Right lung (tissue), 5 donors: ENCODE measurements around the gene ERMN. TPM values are rescaled to one million over a fixed set of nuclear protein-coding genes. Genes with fewer than 3 reads are reported as not detected.

ENCODE experiments used
- DNase-seq, 2 donors: peaks; one replicate each; pipeline ENCODE4 v3.0.0-alpha.2; 2013
- polyA plus RNA-seq, 5 donors: library from polyadenylated mRNA; unstranded; fragments of 120-200 nt; gene quantifications; one replicate each; pipeline versions ENCODE4 v1.2.1 to v1.2.3, GENCODE V29; 2013; ENCODE audit warnings: inconsistent platforms in 1 of 5, low replicate concordance in 1 of 5; ENCODE audit not compliant: insufficient read length in 5 of 5, insufficient read depth in 1 of 5

ERMN gene
- polyA plus RNA-seq, 5 donors: 0.12 to 0.77 (median 0.28) TPM

DNA sequence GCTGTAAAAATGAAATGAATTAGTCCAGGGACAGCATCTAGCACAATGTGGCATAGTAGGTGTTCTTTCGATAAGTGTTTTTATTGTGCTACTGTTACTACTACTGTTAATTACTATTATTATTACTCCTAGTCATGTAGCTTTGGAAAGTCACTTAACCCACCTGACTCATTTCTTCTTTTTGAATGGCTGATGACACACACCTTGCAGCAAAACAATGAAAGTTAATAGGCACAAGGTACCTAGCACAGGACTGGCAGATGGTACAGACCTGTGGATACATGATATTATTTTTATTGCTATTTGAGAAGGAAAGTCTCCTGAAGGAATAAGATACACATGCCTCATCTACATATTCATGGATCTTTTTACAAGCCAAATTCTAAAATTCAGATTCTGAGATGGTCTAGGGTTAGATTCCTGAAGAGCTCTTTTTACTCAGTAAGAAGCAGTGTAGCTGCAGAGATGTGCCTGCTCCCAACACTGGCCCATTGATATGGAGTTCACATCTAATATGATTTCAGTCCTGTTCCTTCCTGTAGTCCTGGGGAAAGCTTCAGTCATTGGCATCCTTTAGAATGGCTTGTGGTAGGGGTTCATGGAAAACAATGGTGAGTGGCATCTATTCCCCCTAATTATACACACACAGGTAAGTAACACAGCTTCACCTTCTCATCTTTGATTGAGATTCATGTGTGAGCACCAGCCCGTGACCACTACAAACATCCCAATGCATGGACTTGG lies 7.9 kb upstream of the ERMN start:
- DNase-seq: no peak

DNA sequence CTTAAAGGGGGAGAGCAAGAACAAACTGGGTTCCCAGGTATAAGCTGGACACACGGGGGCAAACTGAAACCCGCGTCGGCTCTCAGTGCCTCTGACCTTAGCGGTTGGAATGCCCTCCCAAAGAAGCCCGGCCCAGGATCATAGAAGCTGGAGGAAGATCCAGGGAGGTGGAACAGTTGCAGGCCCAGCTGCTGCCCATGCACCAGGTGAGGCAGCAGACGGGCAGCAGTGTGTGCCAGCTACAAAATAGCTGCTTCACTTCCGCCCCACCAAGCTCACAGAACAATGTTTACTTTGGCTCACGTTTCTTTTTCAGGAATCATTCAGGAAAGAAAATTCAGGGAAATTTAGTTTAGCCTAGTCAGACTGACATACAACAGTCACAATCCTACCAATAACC lies 3.9 kb upstream of the ERMN start:
- no peak for DNase-seq

DNA sequence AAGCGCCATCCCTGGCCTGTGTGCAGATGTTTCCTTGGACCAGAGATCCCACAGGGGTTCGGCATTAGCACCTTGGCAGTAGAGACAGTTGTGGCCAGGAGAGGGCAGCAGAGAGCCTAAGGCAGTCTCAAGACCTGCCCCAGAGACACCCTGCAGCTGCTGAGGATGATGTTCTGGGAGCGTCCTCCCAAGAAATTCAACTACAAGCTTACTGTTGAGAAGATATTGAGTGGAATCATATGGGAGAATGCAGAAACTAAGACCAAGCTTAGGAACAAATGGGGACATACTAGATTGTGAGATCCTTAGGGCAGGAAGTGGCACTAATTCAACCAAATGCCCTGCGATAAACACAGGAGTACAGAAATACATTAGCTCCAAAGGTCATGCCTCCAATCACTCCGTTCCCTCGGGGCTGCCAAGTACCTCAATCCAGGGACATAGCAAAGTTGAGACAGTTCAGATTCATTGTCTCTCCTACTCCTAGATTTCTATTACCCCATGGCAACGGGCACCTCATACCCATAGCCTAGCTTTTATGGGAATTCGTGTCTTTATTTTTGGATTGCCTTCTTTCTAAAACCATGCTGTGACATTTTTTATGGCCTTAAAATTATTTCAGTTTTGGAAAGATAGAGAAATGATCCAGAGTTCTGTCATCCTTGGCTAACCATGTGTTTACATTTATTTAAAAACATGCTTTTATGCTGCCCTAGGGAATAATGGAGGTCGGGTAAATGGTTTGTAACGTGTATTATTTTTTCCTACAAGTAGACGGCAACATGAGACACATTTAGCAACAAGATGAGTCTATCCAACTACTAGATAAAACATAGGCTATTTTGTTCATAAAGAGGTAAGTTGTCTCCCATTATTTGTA lies 2.2 kb upstream of the ERMN start:
- DNase-seq: peak; percentile 54 to 70

DNA sequence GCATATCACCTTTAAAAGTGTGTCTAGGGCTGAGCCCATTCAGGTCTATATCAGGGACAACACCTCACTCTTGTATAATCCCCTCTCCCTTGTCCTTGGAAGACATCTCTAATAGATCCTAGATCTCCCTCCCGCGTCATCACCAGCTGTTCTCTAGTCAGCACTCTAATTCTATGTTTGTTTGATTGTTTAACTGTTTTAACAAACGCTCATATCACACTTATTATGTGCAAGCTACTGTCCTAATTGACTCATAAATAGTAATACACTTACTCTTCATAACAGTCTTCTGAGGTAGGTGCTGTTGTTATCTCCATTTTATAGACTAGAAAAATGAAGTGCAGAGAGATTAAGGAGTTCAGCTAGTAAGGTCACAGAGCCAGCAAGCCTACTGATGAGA lies 1.6 kb upstream of the ERMN start:
- DNase-seq: no peak

DNA sequence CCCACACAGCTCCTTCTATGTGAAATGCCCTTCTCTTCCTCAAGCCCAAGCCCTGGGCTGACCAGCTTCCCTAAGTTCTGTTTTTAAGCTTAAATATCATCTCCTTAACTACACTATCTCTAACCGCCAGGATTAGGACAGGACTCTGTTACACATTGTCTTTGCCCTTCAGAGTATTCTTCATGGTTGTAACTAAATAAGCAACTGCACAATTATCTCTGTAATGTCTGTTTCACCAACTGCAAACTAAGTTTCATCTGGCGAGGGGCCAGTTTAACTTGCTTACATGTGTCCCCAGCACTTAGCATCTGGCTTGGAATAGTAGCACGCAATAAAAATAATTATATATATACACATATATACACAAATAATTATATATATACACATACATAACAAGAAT lies 1.1 kb upstream of the ERMN start:
- no peak for DNase-seq

DNA sequence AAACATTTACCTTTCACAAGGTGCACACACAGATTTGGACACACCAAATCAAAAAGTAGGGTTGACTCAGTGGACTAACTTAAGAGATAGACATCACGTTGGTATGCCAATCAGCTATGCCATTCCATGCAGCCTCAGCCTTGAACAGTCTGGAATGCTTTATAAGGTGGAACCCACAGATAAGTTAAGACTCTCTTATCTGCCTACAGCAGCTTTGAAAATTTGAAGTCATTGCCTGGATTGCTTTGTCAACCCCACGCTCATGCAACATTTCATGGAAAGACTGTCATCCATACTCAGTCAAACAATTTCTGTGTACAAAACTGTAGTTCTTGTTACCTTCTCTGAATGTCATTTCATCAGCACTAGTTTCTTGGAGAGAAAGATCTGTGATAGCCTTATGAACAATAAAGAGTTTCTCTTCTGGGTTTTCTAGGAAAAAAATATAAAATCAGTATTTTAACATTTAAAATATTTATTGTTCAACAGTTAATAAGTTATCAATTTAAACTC lies 1.2 kb downstream of the ERMN start:
- no peak for DNase-seq

DNA sequence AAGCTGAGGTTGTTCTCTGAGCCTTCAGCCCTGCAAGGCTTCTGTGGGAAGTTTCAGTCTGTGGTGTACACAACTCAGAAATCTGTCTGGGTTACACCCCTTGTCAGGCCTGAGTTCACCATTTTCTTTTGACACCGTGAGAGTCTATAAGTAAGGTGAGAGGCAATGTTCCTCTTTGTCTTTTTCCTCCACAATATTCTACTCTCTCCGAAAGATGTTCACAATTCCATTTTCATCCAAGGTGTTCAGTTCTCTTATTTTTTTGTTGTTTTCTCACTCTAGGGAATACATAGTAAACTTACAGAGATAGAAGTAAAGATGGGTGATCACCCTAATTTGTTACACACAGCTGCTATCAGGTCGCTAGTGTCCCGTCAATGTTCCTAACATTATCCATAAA lies 3.2 kb downstream of the ERMN start:
- DNase-seq: no peak

DNA sequence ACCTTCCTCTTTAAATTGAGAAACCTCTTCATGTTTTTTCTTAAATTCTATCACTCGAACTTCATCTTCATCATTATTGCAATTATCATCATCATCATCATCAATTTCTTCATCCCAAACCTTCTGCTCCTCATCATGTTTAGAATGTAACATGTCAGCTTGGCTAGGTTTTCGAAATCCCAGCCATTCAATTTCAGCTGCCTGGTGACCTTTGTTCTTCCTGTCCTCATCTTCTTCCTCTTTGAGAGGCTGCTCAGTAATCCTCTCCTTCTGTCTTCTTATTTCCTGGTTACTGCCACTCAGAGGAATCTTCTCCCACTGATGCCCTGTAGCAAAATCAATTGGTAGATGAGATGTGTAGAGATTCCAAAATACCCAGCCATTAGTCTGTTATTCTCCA lies 4.2 kb downstream of the ERMN start:
- DNase-seq: no peak

DNA sequence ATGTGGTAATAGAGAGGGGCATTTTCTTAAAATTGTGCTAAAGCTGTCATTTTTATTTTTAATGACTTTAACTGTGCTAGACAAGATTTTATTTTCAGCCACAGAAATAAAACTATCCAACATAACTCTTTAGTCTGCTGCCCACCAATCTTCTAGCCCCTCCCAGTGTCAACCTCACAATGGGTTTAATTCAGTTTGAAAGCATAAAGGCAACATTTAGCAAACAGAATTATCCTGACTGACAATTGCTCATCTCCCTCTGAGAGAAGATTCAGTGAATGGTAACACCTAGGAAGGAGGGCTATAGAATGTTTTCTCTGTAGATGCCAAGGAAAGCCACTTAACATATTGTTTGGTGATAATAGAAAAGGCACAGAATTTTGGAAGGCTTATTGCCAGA lies 5.2 kb downstream of the ERMN start:
- DNase-seq: no peak

DNA sequence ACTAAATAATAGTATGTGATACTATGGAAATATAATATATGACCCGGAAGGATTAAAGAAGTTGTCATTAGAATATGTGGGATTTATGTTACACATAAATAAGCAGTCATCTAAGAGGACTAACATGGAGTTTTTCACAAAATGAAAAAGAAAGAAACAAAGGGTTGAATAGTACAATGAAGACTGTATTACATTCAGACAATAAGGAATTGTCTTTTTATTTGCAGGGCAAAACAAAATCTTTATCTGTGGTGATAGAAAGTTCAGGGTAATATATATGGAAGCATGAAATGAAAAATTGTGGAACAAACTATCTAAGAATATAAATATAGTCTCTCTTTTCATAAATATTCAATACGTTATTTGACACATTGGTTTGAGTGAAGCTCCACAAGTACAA lies 5.8 kb downstream of the ERMN start:
- DNase-seq: no peak

DNA sequence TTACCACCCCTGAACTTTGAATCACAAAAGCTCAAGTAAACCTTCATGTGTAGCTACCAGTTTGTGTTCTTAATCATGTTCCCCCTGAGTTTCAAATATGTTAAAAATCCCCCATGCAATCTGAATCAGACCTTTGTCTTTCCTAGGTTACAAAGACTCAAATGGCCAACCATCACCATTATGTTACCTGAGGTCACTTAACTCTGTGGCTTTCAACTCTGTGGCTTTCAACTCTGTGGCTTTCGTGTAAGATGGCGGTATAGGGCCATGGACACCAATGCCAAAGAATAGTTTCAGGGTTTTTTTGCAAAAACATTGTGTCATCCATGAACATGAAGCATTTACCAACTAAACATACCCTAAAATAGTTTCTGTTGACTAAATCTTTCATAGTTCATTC lies 6.7 kb downstream of the ERMN start:
- no peak for DNase-seq

DNA sequence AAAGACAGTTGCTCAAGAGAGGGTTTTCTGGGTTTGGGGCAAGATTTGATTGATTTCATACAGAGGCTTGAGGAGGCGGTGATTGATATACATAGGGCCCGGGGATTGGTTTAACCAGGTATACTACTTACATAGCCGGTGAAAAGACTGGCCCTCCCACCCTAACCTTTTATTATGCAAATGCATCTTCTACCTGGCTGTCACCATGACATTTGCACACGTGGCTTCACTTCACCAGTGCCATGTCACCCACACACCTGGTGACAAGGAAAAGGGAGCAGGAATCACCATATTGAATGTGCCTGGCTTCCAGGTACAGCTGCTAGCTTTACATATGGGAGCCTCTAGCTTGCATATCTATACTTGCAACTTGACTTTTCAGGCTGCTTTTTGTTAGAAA lies 9.7 kb downstream of the ERMN start:
- no peak for DNase-seq

DNA sequence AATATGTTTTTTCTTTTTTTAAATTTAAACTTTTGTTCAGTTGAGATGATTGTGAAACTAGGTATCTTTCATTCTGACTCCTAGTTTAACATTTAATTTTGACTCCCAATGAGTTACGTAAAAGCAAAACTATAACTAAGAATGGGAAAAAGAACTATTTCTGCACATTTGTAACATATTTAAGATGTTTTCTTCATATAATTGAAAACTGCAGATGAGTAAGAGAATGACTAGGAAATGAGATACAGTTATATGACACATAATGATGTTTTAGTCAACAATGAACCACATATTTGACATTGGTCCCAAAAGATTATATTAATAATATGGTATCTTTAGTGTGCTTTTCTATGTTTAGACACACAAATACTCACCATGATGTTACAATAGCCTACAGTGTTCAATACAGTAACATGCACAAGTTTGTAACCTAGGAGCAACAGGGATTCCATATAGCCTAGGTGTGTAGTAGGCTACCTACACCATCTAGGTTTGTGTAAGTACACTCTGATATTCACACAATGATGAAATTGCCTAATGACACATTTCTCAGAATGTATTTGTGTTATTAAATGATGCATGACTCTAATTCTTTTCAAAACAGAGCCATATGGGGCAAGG lies 12.6 kb downstream of the ERMN start:
- no peak for DNase-seq

DNA sequence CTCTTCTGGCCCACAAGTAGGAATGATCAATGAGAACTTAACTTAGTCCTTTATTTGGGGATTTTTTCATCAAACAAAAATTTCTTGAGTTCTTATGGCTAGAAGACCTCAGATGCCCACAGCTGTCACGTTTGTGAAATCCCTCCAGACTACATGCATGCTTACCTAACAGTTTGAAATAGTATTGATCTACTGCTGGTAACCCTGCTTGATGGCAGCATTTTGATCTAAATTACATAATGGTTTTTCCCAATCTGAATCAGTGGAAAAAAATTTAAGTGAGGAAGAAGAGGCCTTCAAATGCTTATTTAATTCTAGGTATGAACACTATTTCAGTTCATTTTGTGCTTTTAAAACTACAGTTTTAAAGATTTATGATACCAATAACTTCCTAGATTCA lies 13.9 kb downstream of the ERMN start:
- no peak for DNase-seq

DNA sequence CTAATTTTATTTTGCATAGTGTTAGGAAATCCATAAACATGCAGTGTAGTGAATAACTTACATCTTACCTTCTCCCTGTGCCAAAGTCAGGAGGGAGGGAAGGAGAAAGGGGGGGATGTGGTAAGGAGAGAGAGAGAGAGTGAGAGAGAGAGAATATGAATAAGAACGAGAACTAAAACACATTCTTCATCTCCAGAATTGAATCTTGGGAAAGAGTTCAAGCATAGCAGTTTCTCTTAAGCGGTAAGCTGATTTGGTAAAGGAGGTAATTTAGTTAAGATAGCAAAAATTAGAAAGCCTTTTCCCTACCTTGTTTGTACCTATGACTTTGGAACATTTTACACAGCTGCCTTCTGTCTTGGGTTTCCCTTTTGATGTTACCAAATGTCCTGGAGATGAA lies 15.7 kb downstream of the ERMN start:
- no peak for DNase-seq

DNA sequence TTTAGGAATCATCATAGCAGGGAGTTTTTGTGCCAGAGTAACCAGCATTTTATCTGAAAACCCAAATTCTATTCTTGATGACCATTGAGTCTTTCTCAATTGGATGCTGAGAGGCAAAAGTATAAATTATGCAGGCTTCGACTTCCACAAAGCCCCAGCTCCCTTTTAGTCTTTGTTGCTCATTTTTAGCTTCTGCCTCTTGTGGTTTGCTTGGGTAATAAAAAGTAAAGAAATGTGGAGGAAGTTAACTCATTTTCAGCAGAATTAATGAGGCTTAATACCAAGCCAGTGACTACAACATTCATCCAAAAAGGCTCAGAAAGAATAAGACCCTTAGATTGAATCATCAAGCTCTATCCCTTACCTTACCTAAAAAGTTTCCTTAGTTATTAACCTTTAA lies 18.6 kb downstream of the ERMN start:
- DNase-seq: no peak

DNA sequence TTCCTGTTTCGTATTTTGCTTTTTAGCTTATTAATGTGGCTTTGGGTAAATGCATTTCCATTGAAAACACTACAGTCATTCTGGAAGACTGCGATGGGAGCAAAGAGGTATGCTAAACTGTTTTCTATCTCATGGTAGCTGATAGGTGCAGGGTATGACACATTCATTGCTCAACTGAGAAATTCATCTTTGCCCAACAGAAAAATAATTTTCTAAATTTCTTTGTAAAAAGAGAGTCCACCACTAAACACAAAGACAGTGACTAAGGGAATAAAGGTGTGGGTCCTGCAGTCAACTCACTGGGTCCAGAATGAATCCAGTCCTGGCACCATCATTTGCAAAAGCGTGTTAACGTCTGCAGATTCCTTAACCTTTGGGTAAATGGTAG lies 19.9 kb downstream of the ERMN start:
- no peak for DNase-seq

DNA sequence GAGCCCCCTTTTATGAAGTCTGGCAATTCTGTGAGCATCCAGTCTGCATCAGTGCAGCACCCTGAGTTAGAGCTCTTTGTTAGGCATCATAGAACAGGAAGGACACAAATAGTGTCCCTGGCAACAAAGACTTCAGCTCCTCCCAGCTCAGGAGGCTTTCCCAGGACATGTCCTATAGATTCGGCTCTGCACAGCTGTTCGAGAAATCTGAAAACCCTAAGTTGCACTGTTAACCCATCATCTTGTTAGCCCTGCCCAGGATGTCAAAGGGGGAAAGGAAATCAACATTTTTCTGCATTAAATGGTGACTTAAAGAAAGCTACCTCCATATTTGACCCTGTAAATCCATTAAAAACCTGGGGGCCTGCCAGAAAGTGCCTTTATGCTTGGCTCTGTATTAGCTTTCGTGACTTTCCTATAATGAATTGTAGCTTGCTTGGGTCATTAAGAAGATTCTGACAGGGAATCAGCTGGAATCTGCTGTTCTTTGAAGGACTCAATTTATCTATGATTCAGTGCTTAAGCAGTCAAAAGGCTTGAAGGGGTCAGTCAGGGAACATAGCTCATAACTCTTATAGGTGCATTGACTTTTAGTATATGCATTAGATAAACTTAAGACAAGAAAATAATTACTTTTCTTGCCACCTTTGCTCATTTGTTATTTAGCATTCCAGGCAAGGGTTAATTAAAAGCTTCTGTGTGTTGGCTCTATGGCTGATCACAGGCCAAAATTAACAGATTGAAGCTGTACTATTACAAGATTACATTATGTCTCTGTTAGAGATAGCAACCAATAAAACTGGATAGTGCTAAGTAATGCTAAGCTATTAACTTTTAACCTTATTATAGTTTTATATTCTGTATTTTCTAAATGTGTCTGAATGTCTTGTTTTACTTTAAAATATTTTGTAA lies 20.6 kb downstream of the ERMN start:
- DNase-seq: peak; percentile 58 to 59

DNA sequence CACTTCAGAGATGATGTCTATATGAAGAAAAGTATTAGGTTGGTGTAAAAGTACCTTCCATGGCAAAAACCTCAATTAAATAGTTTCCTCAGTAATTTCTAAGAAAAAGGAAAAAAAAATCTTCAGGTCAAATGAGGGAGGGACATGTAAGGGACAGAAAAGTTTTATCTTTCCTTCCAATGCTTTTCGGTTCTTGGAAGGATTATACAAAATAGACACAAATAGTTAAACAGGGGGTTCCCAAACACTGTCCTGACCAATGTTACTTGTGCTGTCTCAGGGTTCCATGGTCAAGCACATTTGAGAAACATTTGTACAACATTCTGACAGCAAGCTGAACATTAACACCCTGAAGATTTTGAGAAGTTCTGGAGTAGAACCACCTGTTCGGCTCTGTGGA lies 22.0 kb downstream of the ERMN start:
- no peak for DNase-seq

DNA sequence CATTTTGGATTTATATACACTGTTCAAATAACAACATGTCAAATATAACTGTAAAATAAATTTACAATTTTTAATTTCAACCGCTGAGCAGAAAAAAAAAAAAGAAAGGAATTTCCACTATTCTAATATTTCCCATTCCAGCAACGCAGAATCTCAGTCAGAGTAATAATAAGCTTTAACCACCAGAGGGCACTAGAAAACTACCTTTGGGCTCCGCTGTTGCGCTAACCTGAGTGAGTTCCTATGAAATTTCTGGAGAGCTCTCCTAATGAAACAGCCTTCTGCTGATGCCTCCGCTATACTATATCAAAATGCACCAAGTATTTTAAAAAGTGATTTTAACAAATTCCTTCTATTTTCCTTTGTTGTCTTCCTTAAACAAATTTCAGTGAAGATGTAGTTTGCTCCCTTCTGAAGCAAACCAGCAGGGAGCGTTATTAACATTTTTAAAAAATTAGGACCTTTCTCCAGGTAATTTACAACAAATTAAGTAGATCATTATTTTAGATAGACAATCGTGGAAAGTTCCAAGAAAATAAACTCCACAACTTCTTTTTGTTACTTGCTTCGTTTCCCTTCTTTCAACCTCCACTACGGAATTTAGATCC lies 23.0 kb downstream of the ERMN start:
- DNase-seq: peak; percentile 43 to 62

DNA sequence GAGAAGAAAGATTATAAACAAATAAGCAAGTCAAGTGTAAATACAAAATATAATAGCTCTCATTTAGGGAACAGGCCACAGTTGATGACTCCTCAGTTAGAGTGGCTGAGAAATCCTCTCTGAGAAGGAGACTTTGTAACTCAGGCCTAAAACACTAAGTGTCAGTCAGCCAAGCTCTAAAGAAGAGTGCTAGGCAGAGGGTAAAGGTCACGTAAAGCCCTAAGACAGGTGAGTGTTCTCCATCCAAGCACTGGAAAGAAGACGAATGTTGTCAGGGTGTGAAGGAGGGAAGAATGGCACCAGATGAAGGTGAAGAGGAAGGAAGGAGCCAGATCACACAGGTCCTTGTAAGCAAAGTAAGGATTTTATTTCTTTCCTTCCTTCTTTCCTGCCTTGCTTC lies 24.3 kb downstream of the ERMN start:
- DNase-seq: no peak
